HEK293 (cell line): Measurements from ENCODE around the gene UNC5B.

Source experiments
- KLF1 ChIP-seq: fragments of 450-650 bp; formaldehyde crosslinking; IDR thresholded peaks from 2 replicates; pipeline ENCODE4 v1.5.1; 2016; ENCODE audit warnings: missing biosample characterization, missing genetic modification characterization
- KLF17 ChIP-seq: fragments of 450-650 bp; formaldehyde crosslinking; IDR thresholded peaks from 2 replicates; pipeline ENCODE4 v1.5.1; 2016; ENCODE audit warnings: missing biosample characterization, missing genetic modification characterization
- MYNN ChIP-seq: fragments of 450-650 bp; formaldehyde crosslinking; IDR thresholded peaks from 2 replicates; pipeline ENCODE4 v1.5.1; 2016; ENCODE audit warnings: missing biosample characterization, missing genetic modification characterization, borderline replicate concordance
- SCRT2 ChIP-seq: fragments of 450-650 bp; formaldehyde crosslinking; IDR thresholded peaks from 2 replicates; pipeline ENCODE4 v1.5.1; 2016; ENCODE audit warnings: missing biosample characterization, missing genetic modification characterization
- ZNF121 ChIP-seq: fragments of 450-650 bp; formaldehyde crosslinking; IDR thresholded peaks from 2 replicates; pipeline ENCODE4 v1.5.1; 2016; ENCODE audit warnings: missing biosample characterization, missing genetic modification characterization
- ZNF132 ChIP-seq: fragments of 450-650 bp; formaldehyde crosslinking; IDR thresholded peaks from 2 replicates; pipeline ENCODE4 v1.5.1; 2017; ENCODE audit warnings: missing biosample characterization, missing genetic modification characterization, borderline replicate concordance
- ZNF211 ChIP-seq: fragments of 450-650 bp; formaldehyde crosslinking; IDR thresholded peaks from 2 replicates; pipeline ENCODE4 v1.5.1; 2016; ENCODE audit warnings: low read depth, missing biosample characterization, missing genetic modification characterization
- ZNF23 ChIP-seq: fragments of 450-650 bp; formaldehyde crosslinking; IDR thresholded peaks from 2 replicates; pipeline ENCODE4 v1.5.1; 2016; ENCODE audit warnings: missing biosample characterization, missing genetic modification characterization, borderline replicate concordance
- ZNF266 ChIP-seq: fragments of 450-650 bp; formaldehyde crosslinking; IDR thresholded peaks from 2 replicates; pipeline ENCODE4 v1.5.1; 2016; ENCODE audit warnings: missing biosample characterization, missing genetic modification characterization, low read depth
- ZNF280C ChIP-seq: fragments of 450-650 bp; formaldehyde crosslinking; IDR thresholded peaks from 2 replicates; pipeline ENCODE4 v1.5.1; 2016; ENCODE audit warnings: missing biosample characterization, missing genetic modification characterization
- ZNF311 ChIP-seq: fragments of 450-650 bp; formaldehyde crosslinking; IDR thresholded peaks from 2 replicates; pipeline ENCODE4 v1.5.1; 2017; ENCODE audit warnings: missing biosample characterization, missing genetic modification characterization, borderline replicate concordance
- ZNF37A ChIP-seq: fragments of 450-650 bp; IDR thresholded peaks from 2 replicates; pipeline ENCODE4 v1.5.1; 2018; ENCODE audit warnings: missing biosample characterization, missing genetic modification characterization
- ZNF416 ChIP-seq: fragments of 450-650 bp; formaldehyde crosslinking; IDR thresholded peaks from 2 replicates; pipeline ENCODE4 v1.5.1; 2016; ENCODE audit warnings: missing biosample characterization, missing genetic modification characterization
- ZNF426 ChIP-seq: fragments of 450-650 bp; formaldehyde crosslinking; IDR thresholded peaks from 2 replicates; pipeline ENCODE4 v1.5.1; 2017; ENCODE audit warnings: missing biosample characterization, missing genetic modification characterization, mild to moderate bottlenecking, inconsistent platforms, moderate library complexity
- ZNF623 ChIP-seq: fragments of 450-650 bp; formaldehyde crosslinking; IDR thresholded peaks from 2 replicates; pipeline ENCODE4 v1.5.1; 2016; ENCODE audit warnings: missing biosample characterization, missing genetic modification characterization
- ZNF670 ChIP-seq: fragments of 450-650 bp; formaldehyde crosslinking; IDR thresholded peaks from 2 replicates; pipeline ENCODE4 v1.5.1; 2016; ENCODE audit warnings: missing biosample characterization, missing genetic modification characterization, low read depth
- ZNF707 ChIP-seq: fragments of 450-650 bp; formaldehyde crosslinking; IDR thresholded peaks from 2 replicates; pipeline ENCODE4 v1.5.1; 2016; ENCODE audit warnings: missing biosample characterization, missing genetic modification characterization
- ZNF747 ChIP-seq: fragments of 450-650 bp; formaldehyde crosslinking; IDR thresholded peaks from 2 replicates; pipeline ENCODE4 v1.5.1; 2016; ENCODE audit warnings: missing biosample characterization, missing genetic modification characterization
- TF ChIP-seq, protein P1 (sequence below): fragments of 450-650 bp; formaldehyde crosslinking; IDR thresholded peaks from 2 replicates; pipeline ENCODE4 v1.5.1; 2016; ENCODE audit warnings: missing biosample characterization, missing genetic modification characterization
- TF ChIP-seq, protein P2 (sequence below): fragments of 450-650 bp; formaldehyde crosslinking; IDR thresholded peaks from 2 replicates; pipeline ENCODE4 v1.5.1; 2016; ENCODE audit warnings: missing biosample characterization, missing genetic modification characterization
- TF ChIP-seq, protein P3 (sequence below): fragments of 450-650 bp; formaldehyde crosslinking; IDR thresholded peaks from 2 replicates; pipeline ENCODE4 v1.5.1; 2016; ENCODE audit warnings: missing biosample characterization, missing genetic modification characterization
- TF ChIP-seq, protein P4 (sequence below): fragments of 450-650 bp; formaldehyde crosslinking; IDR thresholded peaks from 2 replicates; pipeline ENCODE4 v1.5.1; 2016; ENCODE audit warnings: missing biosample characterization, missing genetic modification characterization
- TF ChIP-seq, protein P5 (sequence below): IDR thresholded peaks from 2 replicates; pipeline ENCODE4 v1.6.1; 2011; ENCODE audit warnings: mild to moderate bottlenecking, low read depth, low read length, borderline replicate concordance
- TF ChIP-seq, protein P6 (sequence below): fragments of 450-650 bp; formaldehyde crosslinking; IDR thresholded peaks from 2 replicates; pipeline ENCODE4 v1.5.1; 2016; ENCODE audit warnings: missing biosample characterization, missing genetic modification characterization, borderline replicate concordance

UNC5B gene

GRCh38 chr10:71319042-71319799 lies 106.9 kb downstream of the UNC5B start, which contains the start of gene SLC29A3 (continued):
- TF ChIP-seq ZNF280C (tag by site-specific recombination) (no peak), KLF1 (tag by site-specific recombination) (peak; percentile 15; the same call in 1 of the 2 replicates), ZNF266 (tag by site-specific recombination) (no peak), KLF17 (peak; percentile 24; the same call in 1 of the 2 replicates), ZNF311 (tag by site-specific recombination) (no peak), ZNF707 (no peak), ZNF132 (tag by site-specific recombination) (no peak), ZNF416 (no peak), ZNF121 (tag by site-specific recombination) (no peak), ZNF211 (tag by site-specific recombination) (no peak), ZNF23 (tag by site-specific recombination) (no peak), MYNN (tag by site-specific recombination) (no peak), ZNF37A (tag by site-specific recombination) (no peak), ZNF670 (tag by site-specific recombination) (no peak), SCRT2 (peak; percentile 89), ZNF747 (tag by site-specific recombination) (no peak), ZNF426 (no peak), ZNF623 (tag by site-specific recombination) (0 out of 2 replicates have a peak, but pooled peaks have one; percentile 15)
- TF ChIP-seq, protein P1, sequence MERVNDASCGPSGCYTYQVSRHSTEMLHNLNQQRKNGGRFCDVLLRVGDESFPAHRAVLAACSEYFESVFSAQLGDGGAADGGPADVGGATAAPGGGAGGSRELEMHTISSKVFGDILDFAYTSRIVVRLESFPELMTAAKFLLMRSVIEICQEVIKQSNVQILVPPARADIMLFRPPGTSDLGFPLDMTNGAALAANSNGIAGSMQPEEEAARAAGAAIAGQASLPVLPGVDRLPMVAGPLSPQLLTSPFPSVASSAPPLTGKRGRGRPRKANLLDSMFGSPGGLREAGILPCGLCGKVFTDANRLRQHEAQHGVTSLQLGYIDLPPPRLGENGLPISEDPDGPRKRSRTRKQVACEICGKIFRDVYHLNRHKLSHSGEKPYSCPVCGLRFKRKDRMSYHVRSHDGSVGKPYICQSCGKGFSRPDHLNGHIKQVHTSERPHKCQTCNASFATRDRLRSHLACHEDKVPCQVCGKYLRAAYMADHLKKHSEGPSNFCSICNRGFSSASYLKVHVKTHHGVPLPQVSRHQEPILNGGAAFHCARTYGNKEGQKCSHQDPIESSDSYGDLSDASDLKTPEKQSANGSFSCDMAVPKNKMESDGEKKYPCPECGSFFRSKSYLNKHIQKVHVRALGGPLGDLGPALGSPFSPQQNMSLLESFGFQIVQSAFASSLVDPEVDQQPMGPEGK (tag by site-specific recombination): peak; percentile 86
- TF ChIP-seq, protein P2, sequence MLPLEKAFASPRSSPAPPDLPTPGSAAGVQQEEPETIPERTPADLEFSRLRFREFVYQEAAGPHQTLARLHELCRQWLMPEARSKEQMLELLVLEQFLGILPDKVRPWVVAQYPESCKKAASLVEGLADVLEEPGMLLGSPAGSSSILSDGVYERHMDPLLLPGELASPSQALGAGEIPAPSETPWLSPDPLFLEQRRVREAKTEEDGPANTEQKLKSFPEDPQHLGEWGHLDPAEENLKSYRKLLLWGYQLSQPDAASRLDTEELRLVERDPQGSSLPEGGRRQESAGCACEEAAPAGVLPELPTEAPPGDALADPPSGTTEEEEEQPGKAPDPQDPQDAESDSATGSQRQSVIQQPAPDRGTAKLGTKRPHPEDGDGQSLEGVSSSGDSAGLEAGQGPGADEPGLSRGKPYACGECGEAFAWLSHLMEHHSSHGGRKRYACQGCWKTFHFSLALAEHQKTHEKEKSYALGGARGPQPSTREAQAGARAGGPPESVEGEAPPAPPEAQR (tag by site-specific recombination): no peak
- TF ChIP-seq, protein P3, sequence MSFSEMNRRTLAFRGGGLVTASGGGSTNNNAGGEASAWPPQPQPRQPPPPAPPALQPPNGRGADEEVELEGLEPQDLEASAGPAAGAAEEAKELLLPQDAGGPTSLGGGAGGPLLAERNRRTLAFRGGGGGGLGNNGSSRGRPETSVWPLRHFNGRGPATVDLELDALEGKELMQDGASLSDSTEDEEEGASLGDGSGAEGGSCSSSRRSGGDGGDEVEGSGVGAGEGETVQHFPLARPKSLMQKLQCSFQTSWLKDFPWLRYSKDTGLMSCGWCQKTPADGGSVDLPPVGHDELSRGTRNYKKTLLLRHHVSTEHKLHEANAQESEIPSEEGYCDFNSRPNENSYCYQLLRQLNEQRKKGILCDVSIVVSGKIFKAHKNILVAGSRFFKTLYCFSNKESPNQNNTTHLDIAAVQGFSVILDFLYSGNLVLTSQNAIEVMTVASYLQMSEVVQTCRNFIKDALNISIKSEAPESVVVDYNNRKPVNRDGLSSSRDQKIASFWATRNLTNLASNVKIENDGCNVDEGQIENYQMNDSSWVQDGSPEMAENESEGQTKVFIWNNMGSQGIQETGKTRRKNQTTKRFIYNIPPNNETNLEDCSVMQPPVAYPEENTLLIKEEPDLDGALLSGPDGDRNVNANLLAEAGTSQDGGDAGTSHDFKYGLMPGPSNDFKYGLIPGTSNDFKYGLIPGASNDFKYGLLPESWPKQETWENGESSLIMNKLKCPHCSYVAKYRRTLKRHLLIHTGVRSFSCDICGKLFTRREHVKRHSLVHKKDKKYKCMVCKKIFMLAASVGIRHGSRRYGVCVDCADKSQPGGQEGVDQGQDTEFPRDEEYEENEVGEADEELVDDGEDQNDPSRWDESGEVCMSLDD (tag by site-specific recombination): 0 out of 2 replicates have a peak, but pooled peaks have one; percentile 36
- TF ChIP-seq, protein P4, sequence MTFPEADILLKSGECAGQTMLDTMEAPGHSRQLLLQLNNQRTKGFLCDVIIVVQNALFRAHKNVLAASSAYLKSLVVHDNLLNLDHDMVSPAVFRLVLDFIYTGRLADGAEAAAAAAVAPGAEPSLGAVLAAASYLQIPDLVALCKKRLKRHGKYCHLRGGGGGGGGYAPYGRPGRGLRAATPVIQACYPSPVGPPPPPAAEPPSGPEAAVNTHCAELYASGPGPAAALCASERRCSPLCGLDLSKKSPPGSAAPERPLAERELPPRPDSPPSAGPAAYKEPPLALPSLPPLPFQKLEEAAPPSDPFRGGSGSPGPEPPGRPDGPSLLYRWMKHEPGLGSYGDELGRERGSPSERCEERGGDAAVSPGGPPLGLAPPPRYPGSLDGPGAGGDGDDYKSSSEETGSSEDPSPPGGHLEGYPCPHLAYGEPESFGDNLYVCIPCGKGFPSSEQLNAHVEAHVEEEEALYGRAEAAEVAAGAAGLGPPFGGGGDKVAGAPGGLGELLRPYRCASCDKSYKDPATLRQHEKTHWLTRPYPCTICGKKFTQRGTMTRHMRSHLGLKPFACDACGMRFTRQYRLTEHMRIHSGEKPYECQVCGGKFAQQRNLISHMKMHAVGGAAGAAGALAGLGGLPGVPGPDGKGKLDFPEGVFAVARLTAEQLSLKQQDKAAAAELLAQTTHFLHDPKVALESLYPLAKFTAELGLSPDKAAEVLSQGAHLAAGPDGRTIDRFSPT (tag by site-specific recombination): no peak
- TF ChIP-seq, protein P5, sequence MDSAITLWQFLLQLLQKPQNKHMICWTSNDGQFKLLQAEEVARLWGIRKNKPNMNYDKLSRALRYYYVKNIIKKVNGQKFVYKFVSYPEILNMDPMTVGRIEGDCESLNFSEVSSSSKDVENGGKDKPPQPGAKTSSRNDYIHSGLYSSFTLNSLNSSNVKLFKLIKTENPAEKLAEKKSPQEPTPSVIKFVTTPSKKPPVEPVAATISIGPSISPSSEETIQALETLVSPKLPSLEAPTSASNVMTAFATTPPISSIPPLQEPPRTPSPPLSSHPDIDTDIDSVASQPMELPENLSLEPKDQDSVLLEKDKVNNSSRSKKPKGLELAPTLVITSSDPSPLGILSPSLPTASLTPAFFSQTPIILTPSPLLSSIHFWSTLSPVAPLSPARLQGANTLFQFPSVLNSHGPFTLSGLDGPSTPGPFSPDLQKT: no peak
- TF ChIP-seq, protein P6, sequence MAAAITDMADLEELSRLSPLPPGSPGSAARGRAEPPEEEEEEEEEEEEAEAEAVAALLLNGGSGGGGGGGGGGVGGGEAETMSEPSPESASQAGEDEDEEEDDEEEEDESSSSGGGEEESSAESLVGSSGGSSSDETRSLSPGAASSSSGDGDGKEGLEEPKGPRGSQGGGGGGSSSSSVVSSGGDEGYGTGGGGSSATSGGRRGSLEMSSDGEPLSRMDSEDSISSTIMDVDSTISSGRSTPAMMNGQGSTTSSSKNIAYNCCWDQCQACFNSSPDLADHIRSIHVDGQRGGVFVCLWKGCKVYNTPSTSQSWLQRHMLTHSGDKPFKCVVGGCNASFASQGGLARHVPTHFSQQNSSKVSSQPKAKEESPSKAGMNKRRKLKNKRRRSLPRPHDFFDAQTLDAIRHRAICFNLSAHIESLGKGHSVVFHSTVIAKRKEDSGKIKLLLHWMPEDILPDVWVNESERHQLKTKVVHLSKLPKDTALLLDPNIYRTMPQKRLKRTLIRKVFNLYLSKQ: no peak
